Neural progenitor cell (in vitro differentiated cells): ENCODE results near the gene TAS2R7. TPM values are rescaled to one million over a fixed set of nuclear protein-coding genes. Genes with fewer than 3 reads are reported as not detected.

Experiments
- DNase-seq: peaks from one replicate; pipeline ENCODE4 v3.0.0-alpha.2; 2016; ENCODE audit warnings: low spot score
- H2AFZ ChIP-seq: fragments of 200-600 bp; sonication (generic); replicated peaks from 2 replicates; pipeline ENCODE4 v1.6.1; 2016; ENCODE audit warnings: antibody characterized with exemption
- H3F3A ChIP-seq: fragments of 200-600 bp; sonication (generic); 2 replicates; pipeline ENCODE4 v1.6.1; 2016; ENCODE audit warnings: antibody characterized with exemption, low read depth
- H3K27ac ChIP-seq: fragments of 200-600 bp; sonication (generic); 2 replicates; pipeline ENCODE4 v1.5.1; 2016; ENCODE audit warnings: mild to moderate bottlenecking
- H3K27me3 ChIP-seq: fragments of 200-600 bp; sonication (generic); 2 replicates; pipeline ENCODE4 v1.6.1; 2016; ENCODE audit warnings: mild to moderate bottlenecking, moderate library complexity
- H3K36me3 ChIP-seq: fragments of 200-600 bp; sonication (generic); 2 replicates; pipeline ENCODE4 v1.5.1; 2016
- H3K4me1 ChIP-seq: fragments of 200-600 bp; sonication (generic); 2 replicates; pipeline ENCODE4 v1.6.1; 2016; ENCODE audit warnings: mixed run types
- H3K4me2 ChIP-seq: fragments of 200-600 bp; sonication (generic); 2 replicates; pipeline ENCODE4 v1.6.1; 2016
- H3K4me3 ChIP-seq: fragments of 200-600 bp; sonication (generic); 2 replicates; pipeline ENCODE4 v1.5.1; 2016
- H3K79me2 ChIP-seq: fragments of 200-600 bp; sonication (generic); 2 replicates; pipeline ENCODE4 v1.6.1; 2016; ENCODE audit warnings: low read depth
- H3K9ac ChIP-seq: fragments of 200-600 bp; sonication (generic); 2 replicates; pipeline ENCODE4 v1.6.1; 2016
- H3K9me3 ChIP-seq: fragments of 200-600 bp; sonication (generic); 2 replicates; pipeline ENCODE4 v1.5.1; 2016; ENCODE audit warnings: low read depth
- H4K20me1 ChIP-seq: fragments of 200-600 bp; sonication (generic); 2 replicates; pipeline ENCODE4 v1.6.1; 2016; ENCODE audit warnings: low read depth
- H3K27ac Mint-ChIP-seq: 3 replicates; pipeline ENCODE4 v1.8.0; 2021; ENCODE audit warnings: mixed read lengths
- H3K27me3 Mint-ChIP-seq: 2 replicates; pipeline ENCODE4 v1.8.0; 2022; ENCODE audit warnings: low read depth, mild to moderate bottlenecking, inconsistent platforms, moderate library complexity, mixed read lengths; ENCODE audit not compliant: insufficient read depth
- H3K36me3 Mint-ChIP-seq: 3 replicates; pipeline ENCODE4 v1.8.0; 2021; ENCODE audit warnings: mixed read lengths
- H3K4me1 Mint-ChIP-seq: 3 replicates; pipeline ENCODE4 v1.8.0; 2021; ENCODE audit warnings: mixed read lengths
- H3K4me3 Mint-ChIP-seq: 3 replicates; pipeline ENCODE4 v1.8.0; 2021; ENCODE audit warnings: mild to moderate bottlenecking, moderate library complexity, mixed read lengths
- H3K9me3 Mint-ChIP-seq: 3 replicates; pipeline ENCODE4 v1.8.0; 2020; ENCODE audit warnings: mixed read lengths
- EZH2 ChIP-seq: fragments of 200-600 bp; sonication (generic); IDR thresholded peaks from 2 replicates; pipeline ENCODE4 v1.6.1; 2017; ENCODE audit warnings: antibody characterized with exemption, mild to moderate bottlenecking, moderate library complexity
- EZH2phosphoT487 ChIP-seq: fragments of 200-600 bp; sonication (generic); IDR thresholded peaks from 2 replicates; pipeline ENCODE4 v1.6.1; 2017; ENCODE audit warnings: antibody characterized with exemption
- total RNA-seq: library from RNA; depleted of rRNA; stranded (reverse); fragments of >200 nt; gene quantifications from 2 replicates; pipeline ENCODE4 v1.2.3, GENCODE V29; 2015; ENCODE audit warnings: low replicate concordance
- TF ChIP-seq, protein P1 (sequence below): fragments of 200-600 bp; sonication (generic); IDR thresholded peaks from 2 replicates; pipeline ENCODE4 v1.5.1; 2017; ENCODE audit warnings: antibody characterized with exemption, mild to moderate bottlenecking

The TAS2R7 gene
- total RNA-seq, 1 donor from 2014 or later = not detected

DNA sequence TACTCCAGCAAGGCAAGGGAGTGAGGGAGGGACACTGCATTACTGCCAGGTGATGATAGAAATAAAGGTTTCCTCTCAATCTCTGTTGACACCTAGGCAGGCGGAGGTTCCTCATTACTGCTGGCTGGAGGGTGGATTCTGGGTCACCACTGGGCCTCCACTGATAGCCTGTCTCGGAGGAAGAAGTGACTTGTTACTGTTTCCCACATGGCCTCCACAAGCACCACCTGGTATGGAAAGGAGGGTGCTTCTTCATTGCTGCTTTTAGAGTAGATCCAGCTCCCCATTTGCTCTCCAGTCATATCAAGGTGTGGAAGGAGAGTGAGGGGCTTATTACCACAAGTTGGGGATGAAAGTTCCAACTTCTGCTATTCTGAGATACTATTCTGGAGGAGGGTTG lies 40.4 kb upstream of the TAS2R7 start:
- H3K4me3 ChIP-seq = no peak overlapping the region
- TF ChIP-seq EZH2phosphoT487 (no peak), EZH2 (no peak)
- TF ChIP-seq, protein P1, sequence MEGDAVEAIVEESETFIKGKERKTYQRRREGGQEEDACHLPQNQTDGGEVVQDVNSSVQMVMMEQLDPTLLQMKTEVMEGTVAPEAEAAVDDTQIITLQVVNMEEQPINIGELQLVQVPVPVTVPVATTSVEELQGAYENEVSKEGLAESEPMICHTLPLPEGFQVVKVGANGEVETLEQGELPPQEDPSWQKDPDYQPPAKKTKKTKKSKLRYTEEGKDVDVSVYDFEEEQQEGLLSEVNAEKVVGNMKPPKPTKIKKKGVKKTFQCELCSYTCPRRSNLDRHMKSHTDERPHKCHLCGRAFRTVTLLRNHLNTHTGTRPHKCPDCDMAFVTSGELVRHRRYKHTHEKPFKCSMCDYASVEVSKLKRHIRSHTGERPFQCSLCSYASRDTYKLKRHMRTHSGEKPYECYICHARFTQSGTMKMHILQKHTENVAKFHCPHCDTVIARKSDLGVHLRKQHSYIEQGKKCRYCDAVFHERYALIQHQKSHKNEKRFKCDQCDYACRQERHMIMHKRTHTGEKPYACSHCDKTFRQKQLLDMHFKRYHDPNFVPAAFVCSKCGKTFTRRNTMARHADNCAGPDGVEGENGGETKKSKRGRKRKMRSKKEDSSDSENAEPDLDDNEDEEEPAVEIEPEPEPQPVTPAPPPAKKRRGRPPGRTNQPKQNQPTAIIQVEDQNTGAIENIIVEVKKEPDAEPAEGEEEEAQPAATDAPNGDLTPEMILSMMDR = no peak
- no peak overlapping the region for H3K27ac Mint-ChIP-seq
- H3K4me1 Mint-ChIP-seq = no peaks in the 10 kb centered on the region
- H2AFZ ChIP-seq = no peak overlapping the region
- no peaks in the 10 kb centered on the region for H3K36me3 ChIP-seq
- H3K9me3 ChIP-seq = no peaks in the 10 kb centered on the region
- H4K20me1 ChIP-seq = no peaks in the 10 kb centered on the region
- H3K79me2 ChIP-seq = no peaks in the 10 kb centered on the region
- H3K9me3 Mint-ChIP-seq = no peaks in the 10 kb centered on the region
- H3K4me2 ChIP-seq = no peak overlapping the region
- H3K27me3 Mint-ChIP-seq = no peaks in the 10 kb centered on the region
- H3K4me3 Mint-ChIP-seq = no peak overlapping the region
- H3K4me1 ChIP-seq = no peaks in the 10 kb centered on the region
- peaks cover 23% of the 10 kb centered on the region for H3K36me3 Mint-ChIP-seq
- H3K27me3 ChIP-seq = no peaks in the 10 kb centered on the region
- no peak for DNase-seq
- H3K9ac ChIP-seq = no peak overlapping the region
- no peak overlapping the region for H3K27ac ChIP-seq
- H3F3A ChIP-seq = no peaks in the 10 kb centered on the region

DNA sequence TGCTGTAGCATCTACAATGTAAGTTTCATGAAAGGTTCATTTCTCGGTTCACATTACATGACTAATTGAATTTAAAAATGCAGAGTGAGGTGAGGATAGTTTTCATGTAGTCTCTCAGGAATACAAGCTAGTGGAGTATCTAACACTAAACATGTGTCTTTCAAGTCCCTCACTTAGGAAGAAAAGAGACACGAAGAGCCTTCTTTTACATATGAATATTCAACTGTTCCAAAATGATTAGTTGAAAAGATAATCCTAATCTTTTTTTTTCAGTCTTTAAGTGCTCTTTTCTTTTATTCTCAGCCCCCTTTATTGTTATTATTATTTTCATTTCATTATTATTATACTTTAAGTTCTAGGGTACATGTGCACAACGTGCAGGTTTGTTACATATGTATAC lies 36.0 kb upstream of the TAS2R7 start:
- Histone ChIP-seq H3K4me1 (no peaks in the 10 kb centered on the region), H3K4me2 (no peak overlapping the region), H3K27me3 (no peaks in the 10 kb centered on the region), H3K27ac (no peak overlapping the region), H3K36me3 (no peaks in the 10 kb centered on the region), H3K9me3 (no peaks in the 10 kb centered on the region), H3K4me3 (no peak overlapping the region), H4K20me1 (no peaks in the 10 kb centered on the region), H3F3A (no peaks in the 10 kb centered on the region), H3K9ac (no peak overlapping the region), H3K79me2 (no peaks in the 10 kb centered on the region), H2AFZ (no peak overlapping the region)
- no peaks in the 10 kb centered on the region for H3K4me1 Mint-ChIP-seq
- H3K9me3 Mint-ChIP-seq = no peaks in the 10 kb centered on the region
- no peak overlapping the region for H3K27ac Mint-ChIP-seq
- no peak for DNase-seq
- TF ChIP-seq EZH2phosphoT487 = no peak
- TF ChIP-seq, protein P1 = no peak
- no peak for TF ChIP-seq EZH2
- H3K36me3 Mint-ChIP-seq = peaks cover 16% of the 10 kb centered on the region
- H3K27me3 Mint-ChIP-seq = peaks cover 2% of the 10 kb centered on the region
- no peak overlapping the region for H3K4me3 Mint-ChIP-seq

DNA sequence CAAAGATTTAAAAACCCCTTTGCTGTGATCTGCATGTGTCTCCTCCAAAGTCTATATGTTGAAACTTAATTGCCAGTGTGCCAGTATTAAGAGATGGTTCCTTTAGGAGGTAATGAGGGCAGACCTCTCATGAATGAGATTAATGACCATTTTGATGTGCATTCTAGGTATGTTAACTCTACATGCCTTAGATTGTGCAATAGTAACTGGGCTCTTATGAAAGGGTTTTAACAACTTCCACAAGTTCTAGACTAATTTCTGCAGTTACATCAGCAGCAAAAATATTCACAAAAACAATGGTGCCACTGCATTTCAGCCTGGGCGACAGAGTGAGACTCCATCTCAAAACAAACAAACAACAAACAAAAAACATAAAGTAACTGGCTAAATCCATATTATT lies 27.6 kb upstream of the TAS2R7 start:
- H3K79me2 ChIP-seq = no peaks in the 10 kb centered on the region
- H2AFZ ChIP-seq = no peak overlapping the region
- Mint-ChIP-seq H3K4me3 (no peak overlapping the region), H3K4me1 (no peaks in the 10 kb centered on the region), H3K27ac (no peak overlapping the region), H3K36me3 (peaks cover 3% of the 10 kb centered on the region), H3K9me3 (no peaks in the 10 kb centered on the region), H3K27me3 (no peaks in the 10 kb centered on the region)
- DNase-seq = no peak
- H3K4me2 ChIP-seq = no peak overlapping the region
- no peaks in the 10 kb centered on the region for H3K4me1 ChIP-seq
- H3F3A ChIP-seq = no peaks in the 10 kb centered on the region
- no peak overlapping the region for H3K27ac ChIP-seq
- H3K9ac ChIP-seq = no peak overlapping the region
- no peak for TF ChIP-seq EZH2
- no peak for TF ChIP-seq EZH2phosphoT487
- TF ChIP-seq, protein P1 = no peak
- H3K27me3 ChIP-seq = no peaks in the 10 kb centered on the region
- H3K9me3 ChIP-seq = no peaks in the 10 kb centered on the region
- no peaks in the 10 kb centered on the region for H4K20me1 ChIP-seq
- no peak overlapping the region for H3K4me3 ChIP-seq
- H3K36me3 ChIP-seq = no peaks in the 10 kb centered on the region
